ENCODE results near the gene NUAK2. TPM values are rescaled to one million over a fixed set of nuclear protein-coding genes. Genes with fewer than 3 reads are reported as not detected.

The NUAK2 gene
- total and polyA plus RNA-seq, 2 donors (not counting 3 experiments of a cell fraction or from before 2014, with no cell fraction given), result 1.8 to 2.5 TPM

- no peak for TF ChIP-seq CTCF (IDR thresholded peaks at IDR 0.05; ENCODE audit: extremely low read depth in 1 of 2, insufficient read depth in 1 of 2, low read depth in 1 of 2, low read length in 2 of 2)
- TF ChIP-seq POLR2A (IDR thresholded peaks at IDR 0.05; ENCODE audit: low read depth, low read length), result no peak
- TF ChIP-seq FOS (IDR thresholded peaks at IDR 0.05; ENCODE audit: borderline replicate concordance, insufficient read depth, low read length), result no peak
- no peak for TF ChIP-seq GATA2 (IDR thresholded peaks at IDR 0.05; ENCODE audit: insufficient read depth, insufficient read length, low read depth, low read length)
- TF ChIP-seq MAX (IDR thresholded peaks at IDR 0.05; ENCODE audit: insufficient read depth, insufficient read length), result no peak
- no peak for TF ChIP-seq MYC (IDR thresholded peaks at IDR 0.05; ENCODE audit: low read depth, low read length)
- no peak for TF ChIP-seq POLR2AphosphoS5 (IDR thresholded peaks at IDR 0.05; ENCODE audit: insufficient read depth, low read depth, low read length)
- no peak for TF ChIP-seq EZH2 (IDR thresholded peaks at IDR 0.05; ENCODE audit: borderline replicate concordance, low read depth, low read length, severe bottlenecking)
- TF ChIP-seq JUN (IDR thresholded peaks at IDR 0.05; ENCODE audit: borderline replicate concordance, insufficient read depth, insufficient read length, low read depth), result no peak
- no peaks in the 10 kb centered on the region for H3K79me2 ChIP-seq (ENCODE audit: control insufficient read depth, insufficient read depth, low read length)
- intact Hi-C loops (cut with micrococcal nuclease), result no loop called here
- FAIRE-seq, result no peak
- no peaks in the 10 kb centered on the region for H3K9me3 ChIP-seq (replicated peaks; ENCODE audit: control insufficient read depth, insufficient read depth, low read length)
- no peak for DNase-seq (ENCODE audit: low read depth, low spot score)
- no peak overlapping the region for H3K27ac ChIP-seq (ENCODE audit: insufficient read depth, low read depth, low read length)
- dilution Hi-C loops (cut with MboI; ENCODE audit: extremely low pct_ligation_motif_present, low sequenced_read_pairs), result no loop called here
- H4K20me1 ChIP-seq (replicated peaks; ENCODE audit: control insufficient read depth, extremely low read depth, insufficient read depth, low read length), result no peaks in the 10 kb centered on the region
- no peak overlapping the region for H3K9ac ChIP-seq (replicated peaks; ENCODE audit: extremely low read depth, insufficient read depth, low read length)
- no peak overlapping the region for H3K4me2 ChIP-seq (ENCODE audit: insufficient read depth, low read length)
- POLR2A ChIA-PET, result no interaction called here
- no peaks in the 10 kb centered on the region for H3K4me1 ChIP-seq (ENCODE audit: control insufficient read depth, extremely low read depth, insufficient read depth, low read length)
- BruUV-seq (replicated peaks), result no TSS peak
- no peak overlapping the region for H2AFZ ChIP-seq (ENCODE audit: low read depth, low read length)
- H3K4me3 ChIP-seq (replicated peaks in 1 of 3; ENCODE audit: insufficient read depth in 1 of 3, low read depth in 1 of 3, low read length in 3 of 3), result no peak overlapping the region
- H3K9me1 ChIP-seq (replicated peaks; ENCODE audit: control insufficient read depth, extremely low read depth, insufficient read depth, low read length), result no peaks in the 10 kb centered on the region
- no peaks in the 10 kb centered on the region for H3K36me3 ChIP-seq (ENCODE audit: control insufficient read depth in 2 of 2, extremely low read depth in 1 of 2, insufficient read depth in 2 of 2, low read length in 2 of 2)
- CTCF ChIA-PET, result interaction anchor here (1.1 to 1.7 kb wide), 6 partner anchors 12 to 184 kb away, joined by 3 to 8 read pairs (median 6); no protein-coding TSS in a partner anchor
- peaks cover 25 to 30% of the 10 kb centered on the region in 2 experiments for H3K27me3 ChIP-seq (ENCODE audit: control insufficient read depth in 2 of 2, insufficient read depth in 2 of 2, low read length in 2 of 2)
These were observed 17.7 kb upstream of the NUAK2 start for GRCh38 chr1:205339197-205339702.
